Measurements from ENCODE around the gene ACAD10.

- TF ChIP-seq ZNF157 (tag by site-specific recombination; IDR thresholded peaks at IDR 0.05) (no peak), ZBTB8A (tag by site-specific recombination; IDR thresholded peaks at IDR 0.05) (no peak), CTCF (tag by site-specific recombination; IDR thresholded peaks at IDR 0.05) (no peak), ZNF658 (tag by site-specific recombination; IDR thresholded peaks at IDR 0.05) (no peak), ZNF639 (tag by site-specific recombination; IDR thresholded peaks at IDR 0.05) (no peak), REST (tag by site-specific recombination; IDR thresholded peaks at IDR 0.05) (no peak), PRDM10 (tag by site-specific recombination; IDR thresholded peaks at IDR 0.05) (no peak), ZNF121 (tag by site-specific recombination; IDR thresholded peaks at IDR 0.05) (no peak), PBX3 (CRISPR knock-in tag; IDR thresholded peaks at IDR 0.05) (no peak), ZNF24 (tag by site-specific recombination; IDR thresholded peaks at IDR 0.05) (no peak), ZNF221 (tag by site-specific recombination; IDR thresholded peaks at IDR 0.05; ENCODE audit: borderline replicate concordance) (no peak)
These were observed 71.7 kb downstream of the ACAD10 start for GRCh38 chr12:111757361-111758119.

All from HEK293 (cell line).